ENCODE data around the gene PALLD. TPM values are rescaled to one million over a fixed set of nuclear protein-coding genes. Genes with fewer than 3 reads are reported as not detected.
"Not testable (repeated sequence)": the region's sequence is repeated elsewhere in the genome, so short reads cannot be mapped to it uniquely, and the experiment has no call there.

PALLD gene
- polyA plus RNA-seq, 1 donor (not counting 4 experiments of a cell fraction or from before 2014, with no cell fraction given) = 136 TPM

DNA sequence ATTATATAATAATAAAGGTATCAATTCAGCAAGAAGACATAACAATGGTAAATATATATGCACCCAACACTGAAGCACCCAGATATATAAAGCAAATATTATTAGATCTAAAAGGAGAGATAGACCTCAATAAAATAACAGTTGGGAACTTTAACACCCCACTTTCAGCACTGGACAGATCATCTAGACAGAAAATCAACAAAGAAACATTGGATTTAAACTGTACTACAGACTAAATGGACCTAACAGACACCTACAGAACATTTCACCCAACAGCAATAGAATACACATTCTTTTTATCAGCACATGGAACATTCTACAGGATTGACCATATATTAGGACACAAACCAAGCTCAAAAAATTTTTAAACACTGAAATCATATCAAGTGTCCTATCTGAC lies 436.6 kb downstream of the PALLD start:
- Histone ChIP-seq H3K9me3 (ENCODE audit: control insufficient read depth, low read depth, low read length) (no peaks in the 10 kb centered on the region), H3K4me3 (ENCODE audit: control insufficient read depth in 2 of 3, extremely low read depth in 1 of 3, insufficient read depth in 2 of 3, low read depth in 1 of 3, low read length in 3 of 3) (no peak overlapping the region), H3K4me1 (ENCODE audit: control insufficient read depth, extremely low read depth, insufficient read depth, low read length) (no peaks in the 10 kb centered on the region), H3K4me2 (ENCODE audit: control insufficient read depth, extremely low read depth, insufficient read depth, low read depth, low read length) (no peak overlapping the region), H4K20me1 (ENCODE audit: control insufficient read depth, extremely low read depth, insufficient read depth, low read length) (peaks cover 4% of the 10 kb centered on the region), H3K9ac (ENCODE audit: control insufficient read depth, extremely low read depth, insufficient read depth, low read length) (no peak overlapping the region), H3K79me2 (ENCODE audit: control insufficient read depth, insufficient read depth, low read length) (no peaks in the 10 kb centered on the region), H3K36me3 (ENCODE audit: control insufficient read depth in 2 of 2, extremely low read depth in 1 of 2, insufficient read depth in 2 of 2, low read length in 2 of 2) (peaks cover 4 to 7% of the 10 kb centered on the region in 2 experiments), H3K9me1 (ENCODE audit: control insufficient read depth, extremely low read depth, insufficient read depth, low read length) (no peaks in the 10 kb centered on the region), H3K27me3 (ENCODE audit: control insufficient read depth, extremely low read depth, insufficient read depth, low read length) (no peaks in the 10 kb centered on the region), H2AFZ (ENCODE audit: control insufficient read depth, low read length) (no peak overlapping the region), H3K27ac (ENCODE audit: control insufficient read depth, insufficient read depth, low read length) (no peak overlapping the region)
- TF ChIP-seq EZH2 (IDR thresholded peaks at IDR 0.05; ENCODE audit: low read length) (no peak), CTCF (optimal IDR thresholded peaks at IDR 0.05 in 1 of 3, IDR thresholded peaks at IDR 0.05 in 1 of 3, conservative IDR thresholded peaks at IDR 0.05 in 1 of 3; ENCODE audit: extremely low read depth in 1 of 3, insufficient read depth in 2 of 3, low read length in 3 of 3) (no peak)
- dilution Hi-C loops (cut with MboI; ENCODE audit: extremely low pct_ligation_motif_present, low sequenced_read_pairs) = no loop called here
- DNase-seq (ENCODE audit: low read depth, low spot score) (no peak), FAIRE-seq (no peak)

- DNase-seq (ENCODE audit: low read depth, low spot score); H3K9ac ChIP-seq (ENCODE audit: control insufficient read depth, extremely low read depth, insufficient read depth, low read length); H3K27me3 ChIP-seq (ENCODE audit: control insufficient read depth, extremely low read depth, insufficient read depth, low read length); H2AFZ ChIP-seq (ENCODE audit: control insufficient read depth, low read length); H3K4me3 ChIP-seq (ENCODE audit: control insufficient read depth in 2 of 3, extremely low read depth in 1 of 3, insufficient read depth in 2 of 3, low read depth in 1 of 3, low read length in 3 of 3); H3K27ac ChIP-seq (ENCODE audit: control insufficient read depth, insufficient read depth, low read length); dilution Hi-C loops (cut with MboI; ENCODE audit: extremely low pct_ligation_motif_present, low sequenced_read_pairs); H3K36me3 ChIP-seq (ENCODE audit: control insufficient read depth in 2 of 2, extremely low read depth in 1 of 2, insufficient read depth in 2 of 2, low read length in 2 of 2); H4K20me1 ChIP-seq (ENCODE audit: control insufficient read depth, extremely low read depth, insufficient read depth, low read length); H3K9me3 ChIP-seq (ENCODE audit: control insufficient read depth, low read depth, low read length); H3K4me2 ChIP-seq (ENCODE audit: control insufficient read depth, extremely low read depth, insufficient read depth, low read depth, low read length); H3K4me1 ChIP-seq (ENCODE audit: control insufficient read depth, extremely low read depth, insufficient read depth, low read length); H3K9me1 ChIP-seq (ENCODE audit: control insufficient read depth, extremely low read depth, insufficient read depth, low read length); FAIRE-seq; H3K79me2 ChIP-seq (ENCODE audit: control insufficient read depth, insufficient read depth, low read length): not testable (repeated sequence)
Measured at GRCh38 chr4:168937473-168937872, 440.6 kb downstream of the PALLD start.

DNA sequence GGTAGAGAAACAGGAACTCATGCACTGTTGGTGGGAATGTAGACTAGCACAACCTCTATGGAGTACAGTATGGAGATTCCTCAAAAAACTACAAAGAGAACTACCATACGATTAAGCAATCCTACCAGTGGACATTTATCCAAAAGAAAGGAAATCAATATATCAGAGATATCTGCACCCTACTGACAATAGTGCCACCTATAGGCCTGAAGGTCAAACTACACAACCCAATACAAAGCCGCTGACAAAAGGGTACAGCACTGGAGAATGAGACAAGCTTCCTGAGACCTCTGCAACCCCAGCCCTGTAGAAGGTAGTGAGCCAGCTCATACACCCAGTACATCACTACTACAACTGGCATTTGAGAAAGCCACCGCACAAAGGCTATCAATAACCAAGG lies 446.1 kb downstream of the PALLD start:
- dilution Hi-C loops (cut with MboI; ENCODE audit: extremely low pct_ligation_motif_present, low sequenced_read_pairs) = no loop called here
- peak; percentile 34 for FAIRE-seq
- Histone ChIP-seq H3K36me3 (ENCODE audit: control insufficient read depth in 2 of 2, extremely low read depth in 1 of 2, insufficient read depth in 2 of 2, low read length in 2 of 2) (no peaks in the 10 kb centered on the region), H3K4me2 (ENCODE audit: control insufficient read depth, extremely low read depth, insufficient read depth, low read depth, low read length) (no peak overlapping the region), H2AFZ (ENCODE audit: control insufficient read depth, low read length) (no peak overlapping the region), H3K79me2 (ENCODE audit: control insufficient read depth, insufficient read depth, low read length) (no peaks in the 10 kb centered on the region), H3K9me1 (ENCODE audit: control insufficient read depth, extremely low read depth, insufficient read depth, low read length) (no peaks in the 10 kb centered on the region), H4K20me1 (ENCODE audit: control insufficient read depth, extremely low read depth, insufficient read depth, low read length) (no peaks in the 10 kb centered on the region), H3K9ac (ENCODE audit: control insufficient read depth, extremely low read depth, insufficient read depth, low read length) (no peak overlapping the region), H3K9me3 (ENCODE audit: control insufficient read depth, low read depth, low read length) (no peaks in the 10 kb centered on the region), H3K27ac (ENCODE audit: control insufficient read depth, insufficient read depth, low read length) (no peak overlapping the region), H3K4me1 (ENCODE audit: control insufficient read depth, extremely low read depth, insufficient read depth, low read length) (no peaks in the 10 kb centered on the region), H3K4me3 (ENCODE audit: control insufficient read depth in 2 of 3, extremely low read depth in 1 of 3, insufficient read depth in 2 of 3, low read depth in 1 of 3, low read length in 3 of 3) (no peak overlapping the region), H3K27me3 (ENCODE audit: control insufficient read depth, extremely low read depth, insufficient read depth, low read length) (no peaks in the 10 kb centered on the region)
- DNase-seq (ENCODE audit: low read depth, low spot score) = no peak
- TF ChIP-seq EZH2 (IDR thresholded peaks at IDR 0.05; ENCODE audit: low read length) (no peak), CTCF (optimal IDR thresholded peaks at IDR 0.05 in 1 of 3, IDR thresholded peaks at IDR 0.05 in 1 of 3, conservative IDR thresholded peaks at IDR 0.05 in 1 of 3; ENCODE audit: extremely low read depth in 1 of 3, insufficient read depth in 2 of 3, low read length in 3 of 3) (peak; percentile 39 to 61 (median 49))

Data from keratinocyte (primary cell).